GM21528 (cell line): Measurements from ENCODE around the gene CCDC186.

Experiments
- ATAC-seq: cut with Tn5 transposase; IDR thresholded peaks from one replicate; pipeline ENCODE4 v1.9.1; 2021; ENCODE audit warnings: mild to moderate bottlenecking, moderate library complexity; ENCODE audit not compliant: unreplicated experiment, low FRiP score

The CCDC186 gene

DNA sequence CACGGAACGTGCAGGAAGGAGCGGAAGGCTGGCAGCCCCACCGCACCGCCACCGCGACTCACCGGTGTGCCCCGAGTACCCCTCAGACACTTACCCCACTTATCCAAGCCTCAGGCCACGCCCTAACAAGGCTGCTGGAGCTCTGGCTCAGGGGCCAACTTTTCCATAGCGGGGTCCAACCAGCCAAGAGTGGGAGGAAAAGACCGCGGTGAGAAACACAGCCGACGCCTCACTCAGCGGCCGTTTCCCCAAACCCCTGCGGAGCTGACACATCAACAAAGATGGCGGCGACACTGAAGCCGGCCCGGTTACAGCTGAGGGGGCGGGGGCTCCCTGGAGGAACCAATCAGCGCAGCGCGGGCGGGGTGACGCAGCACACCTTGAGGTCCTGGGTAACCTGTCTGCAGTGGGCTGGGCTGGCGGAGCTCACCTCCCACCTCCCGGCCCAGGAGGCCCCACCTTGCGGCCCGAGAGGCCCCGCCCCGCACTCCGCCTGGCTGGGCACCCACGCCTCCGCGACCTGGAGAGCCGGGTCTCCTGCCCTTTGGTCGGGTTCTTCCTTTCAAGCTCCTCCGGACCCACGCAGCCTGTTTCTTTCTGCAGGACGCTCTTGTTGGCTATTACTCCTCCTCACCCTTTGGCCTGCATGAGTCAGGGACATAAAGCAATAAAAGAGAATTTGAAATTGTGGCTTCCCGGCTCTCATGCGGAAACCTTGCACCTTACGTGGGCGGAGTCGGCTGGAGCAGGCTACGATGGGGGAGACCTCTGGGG, at the start of gene CCDC186:
TSS of gene CCDC186 (minus strand) at position 283 of the 774 bp plus-strand sequence. CDS start 10,935 bp downstream, outside the sequence.
- peak; percentile 99 for ATAC-seq

DNA sequence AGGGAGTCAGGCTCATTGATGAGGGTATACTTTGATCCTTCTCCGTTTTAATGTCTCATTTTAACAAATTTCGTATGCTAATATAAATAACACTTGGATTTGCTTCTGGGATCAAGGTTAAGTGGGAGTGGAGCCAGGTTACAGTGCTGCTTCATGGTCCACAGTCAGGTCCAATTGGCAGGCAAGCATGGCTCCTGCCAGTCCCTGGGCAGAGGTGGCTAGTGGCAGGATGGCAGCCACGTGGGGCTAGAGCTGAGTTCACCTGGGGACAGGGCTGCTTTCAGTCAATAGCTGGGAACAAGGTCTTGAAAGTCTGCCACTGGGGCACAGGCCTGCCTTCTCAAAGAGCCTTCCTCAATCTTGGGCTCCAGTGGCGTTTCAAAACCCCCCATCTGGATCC, 49.1 kb upstream of the CCDC186 start:
- no peak for ATAC-seq

DNA sequence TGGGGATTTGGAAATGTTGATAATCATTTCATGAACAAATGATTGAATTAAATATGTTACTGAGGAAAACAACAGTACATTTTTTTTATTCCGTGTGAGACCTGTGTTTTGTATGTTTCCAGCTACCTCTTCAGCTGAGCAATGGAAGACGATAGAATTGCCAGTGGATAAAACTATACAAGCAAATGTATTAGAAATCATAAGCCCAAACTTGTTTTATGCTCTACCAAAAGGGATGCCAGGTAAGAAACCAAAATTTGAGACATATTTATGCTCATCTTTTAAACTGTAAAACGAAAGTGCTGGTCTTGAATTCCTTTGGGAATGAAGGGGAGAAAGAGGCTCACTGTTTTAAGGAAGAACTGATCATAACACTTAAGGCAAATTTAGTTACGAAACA, 47.2 kb upstream of the CCDC186 start:
- no peak for ATAC-seq

DNA sequence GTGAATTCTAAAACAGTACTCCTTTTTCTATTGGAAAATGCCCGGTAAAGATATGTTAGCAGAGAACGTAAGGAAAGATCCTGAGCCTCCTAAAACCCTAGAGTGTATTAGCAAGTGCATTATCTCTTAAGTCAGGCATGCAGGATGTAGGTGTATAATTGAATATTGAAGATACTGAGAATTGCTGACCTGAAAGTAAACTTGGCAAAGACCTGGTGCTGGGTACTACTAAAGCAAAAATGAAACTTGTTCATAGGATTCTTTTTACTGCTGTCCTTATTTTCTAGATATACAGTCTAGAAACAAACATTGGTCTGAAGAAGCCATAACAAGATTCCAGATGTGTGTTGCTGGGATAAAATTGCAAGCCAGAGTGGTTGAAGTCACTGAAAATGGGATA, 46.3 kb upstream of the CCDC186 start:
- no peak for ATAC-seq

DNA sequence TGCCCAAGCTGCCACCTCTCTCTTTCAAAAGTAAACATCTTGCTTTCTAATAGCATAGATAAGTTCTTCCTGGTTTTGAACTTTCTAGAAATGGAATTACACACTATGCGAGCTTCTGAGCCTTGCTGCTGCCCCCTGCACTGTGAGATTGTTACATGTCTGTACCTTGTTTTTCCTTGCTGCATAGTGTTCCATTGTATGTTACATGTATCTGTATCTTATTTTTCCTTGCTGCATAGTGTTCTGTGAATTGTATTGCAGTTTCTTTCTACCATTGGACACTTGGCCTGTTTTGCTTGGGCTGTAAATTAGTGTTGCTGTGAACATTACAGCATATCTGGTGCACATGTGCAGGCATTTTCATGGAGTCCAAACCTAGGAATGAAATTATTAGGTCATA, 41.0 kb upstream of the CCDC186 start:
- no peak for ATAC-seq

DNA sequence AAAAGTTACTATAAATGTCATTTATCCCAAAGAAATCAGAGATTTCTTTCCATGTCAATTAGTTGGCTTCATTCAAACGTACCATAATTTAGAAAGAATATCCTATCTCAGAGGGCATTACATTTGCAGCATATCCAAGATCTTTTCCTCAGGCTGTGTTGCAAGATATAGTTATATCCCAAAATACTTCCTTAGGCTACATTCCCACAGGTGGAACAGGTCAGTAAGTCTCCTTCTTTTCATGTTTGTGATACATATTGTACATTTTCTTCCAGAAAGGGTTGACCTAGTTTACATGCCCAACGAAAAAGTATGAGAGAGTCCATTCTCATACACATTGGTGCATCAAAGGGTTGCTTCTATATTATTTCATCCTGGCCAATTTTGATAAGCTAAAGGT, 38.1 kb upstream of the CCDC186 start:
- ATAC-seq: no peak

DNA sequence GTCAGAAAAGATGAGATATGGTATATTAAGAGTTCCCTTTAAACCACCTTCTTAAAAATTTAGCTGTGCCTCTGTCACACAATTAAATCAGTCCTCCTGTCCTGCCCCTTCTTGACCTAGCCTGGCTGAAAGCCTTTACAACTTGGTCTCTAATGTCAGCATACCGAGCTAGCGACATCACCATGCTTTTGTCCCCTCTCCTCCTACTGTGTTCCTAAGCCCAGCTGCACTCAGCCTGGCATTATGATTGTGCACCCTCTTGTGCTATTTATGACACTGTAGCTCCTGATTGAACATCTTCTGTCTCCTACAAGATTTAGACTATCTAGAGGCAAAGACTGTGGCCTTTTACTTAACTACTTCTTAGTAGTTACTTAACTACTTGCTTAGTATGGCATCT, 34.3 kb upstream of the CCDC186 start:
- ATAC-seq: no peak

DNA sequence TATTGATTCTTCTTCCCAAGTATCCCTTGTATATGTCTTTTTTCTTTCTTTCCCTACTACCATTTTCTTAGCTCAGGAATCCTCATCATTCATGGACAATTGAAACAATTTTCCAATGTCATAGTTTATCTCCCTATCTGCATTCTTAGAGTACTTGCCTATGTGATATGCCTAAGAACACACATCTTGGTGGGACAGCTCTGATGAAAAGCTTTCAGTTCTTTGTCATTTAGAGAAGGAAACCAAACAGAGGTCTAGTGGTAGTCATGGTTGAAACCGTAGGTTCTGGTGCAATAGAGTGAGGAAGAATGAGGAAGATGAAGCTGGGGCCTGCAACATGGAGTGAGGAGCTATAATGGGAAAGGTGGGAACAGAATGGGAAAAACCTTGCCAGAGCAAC, 33.3 kb upstream of the CCDC186 start:
- ATAC-seq: no peak

DNA sequence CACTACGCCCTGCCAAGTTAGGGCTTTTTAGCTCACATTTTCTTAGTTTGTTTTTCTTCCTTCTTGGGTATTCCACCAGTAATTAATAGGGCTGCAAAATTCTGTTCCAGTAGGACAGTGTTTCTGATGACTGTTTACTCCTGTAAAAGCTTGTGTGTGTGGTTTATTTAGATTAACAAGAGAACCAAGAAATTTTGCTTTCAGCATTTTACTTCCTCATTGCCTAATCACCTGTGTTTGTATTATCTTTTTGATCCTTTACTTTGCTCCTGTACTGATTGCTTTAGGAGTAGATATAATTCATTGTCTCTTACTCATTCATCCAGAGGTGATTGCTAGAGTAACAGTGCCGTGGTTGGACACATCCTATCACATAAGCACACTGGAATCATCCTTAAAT, 32.9 kb upstream of the CCDC186 start:
- no peak for ATAC-seq

DNA sequence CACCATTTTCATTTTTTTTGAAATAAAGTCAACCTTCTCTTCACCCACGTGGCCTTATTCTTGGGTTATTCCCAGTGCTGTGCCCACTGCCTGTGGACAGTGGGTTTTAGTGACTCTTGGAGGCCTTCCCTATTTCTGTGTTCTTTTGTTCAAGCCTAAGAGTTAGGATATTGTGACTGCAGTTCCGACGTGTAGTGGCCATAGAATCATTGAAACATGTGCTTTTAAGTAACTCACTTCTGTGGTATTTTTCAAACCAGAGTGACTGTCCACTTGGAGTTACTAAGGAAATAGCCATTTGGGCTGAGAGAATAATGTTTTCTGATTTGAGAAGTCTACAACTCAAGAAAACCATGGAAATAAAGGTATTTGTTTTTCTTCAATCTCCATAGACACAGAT, 28.8 kb upstream of the CCDC186 start:
- ATAC-seq: no peak

DNA sequence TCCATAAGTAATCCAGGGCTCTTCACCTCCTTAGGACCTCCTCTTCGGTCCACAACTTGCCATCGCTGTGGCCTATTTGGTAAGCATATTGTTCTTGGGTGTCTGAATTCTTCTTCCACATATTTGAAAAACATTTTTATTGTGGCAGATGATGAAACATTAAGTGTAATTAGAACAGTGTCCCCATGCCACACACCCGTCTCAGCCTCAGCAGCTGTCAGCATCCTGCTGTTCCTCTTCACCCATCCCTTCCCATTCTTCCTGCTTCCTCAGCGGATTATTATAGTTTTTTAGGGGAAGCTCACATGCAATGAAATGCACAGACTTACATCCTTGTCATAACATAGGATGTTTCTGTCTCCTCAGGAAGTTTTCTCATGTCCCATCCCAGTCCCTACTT, 25.2 kb upstream of the CCDC186 start:
- ATAC-seq: no peak

DNA sequence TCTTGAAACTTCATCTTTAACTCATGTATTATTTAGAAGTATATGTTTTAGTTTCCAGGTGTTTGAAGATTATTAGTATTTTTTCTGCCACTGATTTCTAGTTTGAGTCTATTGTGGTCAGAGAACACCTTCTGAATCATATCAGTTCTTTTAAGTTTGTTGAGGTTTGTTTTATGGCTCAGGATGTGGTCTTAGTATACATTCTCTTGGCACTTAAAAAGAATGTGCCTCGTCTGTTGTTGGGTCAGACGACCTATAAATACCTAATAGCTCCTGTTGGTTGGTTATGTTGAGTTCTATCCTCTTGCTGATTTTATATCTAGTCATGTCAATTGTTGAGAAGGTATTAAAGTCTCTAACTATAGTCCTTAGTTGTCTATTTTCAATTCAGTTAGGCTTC, 21.1 kb upstream of the CCDC186 start:
- ATAC-seq: peak; percentile 85

DNA sequence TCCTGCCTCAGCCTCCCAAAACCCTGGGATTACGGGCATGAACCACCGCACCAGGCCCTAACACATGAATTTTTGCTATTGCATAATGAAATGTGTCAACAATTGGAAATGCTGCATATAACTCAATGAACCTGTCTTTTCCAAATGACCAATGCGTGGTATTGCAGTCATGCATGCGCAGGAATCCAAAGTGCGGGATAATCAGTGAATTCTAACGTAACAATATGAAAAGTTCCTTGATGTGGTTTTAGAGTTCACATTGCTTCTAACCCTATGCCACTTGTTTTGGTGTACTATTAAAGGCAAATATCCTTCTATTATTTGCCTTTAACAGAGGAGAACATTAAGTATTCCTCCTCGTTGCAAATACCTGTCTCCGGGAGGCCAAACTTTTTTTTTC, 15.7 kb upstream of the CCDC186 start:
- no peak for ATAC-seq

DNA sequence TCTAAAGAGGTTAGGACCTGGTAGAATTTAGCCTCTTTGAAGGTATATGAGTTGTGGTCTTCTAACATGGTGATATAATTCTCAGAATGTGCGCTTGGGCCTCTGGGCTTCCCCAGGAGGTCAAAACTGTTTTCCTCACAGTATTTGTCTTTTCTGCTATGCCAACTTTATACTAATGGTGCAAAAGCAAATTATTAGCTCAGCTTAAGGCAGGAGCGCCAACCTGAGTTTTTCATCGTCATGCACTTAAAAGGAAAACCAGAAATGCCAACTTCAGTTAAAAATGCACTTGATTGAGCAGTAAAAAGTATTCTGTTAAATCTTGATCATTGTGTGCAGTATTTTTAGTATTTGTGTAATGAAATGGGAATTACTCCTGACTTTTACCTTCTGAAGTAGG, 14.9 kb upstream of the CCDC186 start:
- ATAC-seq: no peak

DNA sequence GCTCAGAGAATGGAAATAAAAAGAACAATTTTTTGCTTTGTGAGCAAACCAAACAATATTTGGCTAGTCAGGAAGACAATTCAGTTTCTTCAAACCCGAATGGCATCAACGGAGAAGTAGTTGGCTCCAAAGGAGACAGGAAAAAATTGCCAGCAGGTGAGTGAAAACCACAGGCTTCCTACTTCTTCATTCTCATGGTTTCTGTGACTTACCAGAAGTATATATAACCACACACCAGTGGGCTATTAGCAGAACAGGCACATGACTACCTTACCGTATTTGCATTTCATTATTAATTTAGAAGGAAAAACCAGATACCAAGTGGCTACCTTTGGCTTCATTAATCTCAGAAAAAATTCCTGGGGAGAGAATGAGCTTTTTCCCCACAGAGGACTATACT, 14.0 kb upstream of the CCDC186 start:
- no peak for ATAC-seq

DNA sequence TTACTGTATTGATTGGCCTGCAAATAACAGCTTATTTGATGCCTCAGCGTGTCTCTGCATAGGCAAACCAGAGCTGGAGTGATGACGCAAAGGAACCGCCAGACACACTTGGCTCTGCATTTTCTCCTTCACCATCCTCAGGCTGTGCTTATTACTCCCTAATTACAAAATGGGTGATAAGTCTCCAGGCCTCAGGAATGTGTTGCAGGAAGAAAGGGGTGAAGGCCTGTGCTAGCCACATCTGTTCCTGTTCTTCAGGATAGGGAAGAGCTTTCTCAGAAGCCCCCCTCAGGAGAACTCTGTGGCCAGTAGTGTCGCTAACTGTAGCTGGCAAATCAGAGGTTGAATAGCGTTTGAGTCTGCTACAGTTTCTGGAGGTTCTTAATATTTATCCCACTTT, 10.3 kb upstream of the CCDC186 start:
- no peak for ATAC-seq

DNA sequence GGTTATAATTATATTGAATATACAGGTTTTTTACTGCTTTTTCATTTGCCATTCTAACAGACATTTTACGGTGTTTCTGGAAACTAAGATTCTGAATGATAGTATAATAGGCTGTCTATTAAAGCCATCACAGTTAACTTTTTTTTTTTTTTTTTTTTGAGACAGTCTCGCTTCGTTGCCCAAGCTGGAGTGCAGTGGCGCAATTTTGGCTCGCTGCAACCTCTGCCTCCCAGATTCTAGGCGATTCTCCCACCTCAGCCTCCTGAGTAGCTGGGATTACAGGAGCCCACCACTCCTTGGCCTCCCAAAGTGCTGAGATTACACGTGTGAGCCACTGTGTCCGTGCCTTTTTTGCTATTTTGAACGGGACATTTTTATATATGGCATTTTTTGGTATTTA, 9.6 kb upstream of the CCDC186 start:
- ATAC-seq: no peak

DNA sequence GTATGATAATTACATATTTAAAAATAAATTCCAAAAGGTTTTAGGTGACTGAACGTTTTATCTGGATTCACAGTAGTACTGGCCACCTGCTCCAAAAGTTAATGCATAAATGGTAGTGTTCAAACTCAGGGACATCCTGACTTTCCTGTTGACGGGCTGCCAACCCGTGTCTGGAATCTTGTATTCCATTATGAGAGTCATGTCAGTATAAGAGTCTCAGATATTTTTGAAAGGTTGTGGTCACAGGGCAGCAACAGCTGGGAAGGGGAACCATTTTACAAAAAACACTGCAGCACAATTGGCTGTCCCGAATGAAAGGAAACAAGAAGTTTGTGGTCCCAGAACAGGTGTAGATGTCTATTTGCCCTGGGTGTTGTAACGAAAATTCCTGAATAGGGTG, 8.0 kb upstream of the CCDC186 start:
- no peak for ATAC-seq

DNA sequence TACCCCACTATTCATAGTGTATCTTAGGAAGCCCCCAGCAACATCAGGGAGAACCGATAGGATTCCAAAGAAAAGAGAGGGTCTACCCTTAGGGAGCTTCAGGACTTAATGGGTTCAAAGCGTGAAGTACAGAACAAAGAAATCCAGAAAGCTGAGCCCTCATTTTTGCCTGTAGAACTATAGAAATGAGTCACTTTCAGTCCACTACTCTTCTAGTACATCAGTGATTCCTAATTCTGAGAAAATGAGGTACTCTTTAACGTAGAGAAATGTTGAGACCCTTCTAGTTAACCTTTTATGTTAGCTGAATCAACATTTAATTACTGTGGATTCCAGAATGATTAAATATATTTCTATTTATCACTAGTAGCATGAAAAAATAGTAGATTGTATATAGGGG, 6.9 kb upstream of the CCDC186 start:
- ATAC-seq: no peak

DNA sequence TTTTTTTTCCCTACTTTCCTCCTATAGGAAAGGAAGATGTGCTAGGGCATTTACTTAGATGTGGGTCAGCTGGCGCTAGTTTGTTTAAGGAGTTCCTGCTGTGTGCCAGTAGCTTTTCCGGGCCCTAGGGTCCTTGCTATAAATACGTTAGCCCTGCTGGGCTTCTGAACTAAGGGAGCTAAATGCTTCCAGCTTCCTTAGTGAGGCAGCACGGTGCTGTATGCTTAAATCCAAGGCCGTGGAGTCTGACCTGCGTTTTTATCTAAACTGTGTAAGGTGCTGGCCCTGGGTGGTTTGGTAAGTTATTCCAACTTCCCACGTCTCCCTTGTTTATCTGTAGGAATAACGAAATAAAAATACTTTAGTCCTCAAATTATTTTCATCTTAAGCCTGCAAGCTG, 5.7 kb upstream of the CCDC186 start:
- no peak for ATAC-seq

DNA sequence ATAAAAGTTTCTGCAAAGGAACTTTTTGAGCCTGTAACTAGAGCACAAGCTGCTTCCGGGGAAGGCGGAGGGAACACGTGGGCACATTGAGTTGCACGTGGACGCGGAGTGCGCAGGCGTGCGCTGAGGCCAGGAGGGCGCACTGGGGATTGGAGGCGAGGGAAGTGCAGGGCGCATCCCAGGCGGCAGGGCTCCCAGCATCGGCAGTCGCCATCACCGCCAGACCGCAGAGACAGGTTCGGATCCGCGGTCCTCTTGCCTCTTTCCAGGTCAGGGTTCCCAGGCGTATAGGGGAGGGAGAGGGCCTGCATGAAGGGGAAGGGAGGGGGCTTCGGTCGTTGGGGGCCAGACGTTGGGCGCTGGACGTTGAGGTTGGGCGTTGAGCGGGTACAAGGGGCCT, 5.1 kb upstream of the CCDC186 start, which contains the start of gene TDRD1:
TSS of gene TDRD1 (plus strand) at position 206 of the 400 bp plus-strand sequence. CDS start 8,479 bp downstream, outside the sequence.
- no peak for ATAC-seq

DNA sequence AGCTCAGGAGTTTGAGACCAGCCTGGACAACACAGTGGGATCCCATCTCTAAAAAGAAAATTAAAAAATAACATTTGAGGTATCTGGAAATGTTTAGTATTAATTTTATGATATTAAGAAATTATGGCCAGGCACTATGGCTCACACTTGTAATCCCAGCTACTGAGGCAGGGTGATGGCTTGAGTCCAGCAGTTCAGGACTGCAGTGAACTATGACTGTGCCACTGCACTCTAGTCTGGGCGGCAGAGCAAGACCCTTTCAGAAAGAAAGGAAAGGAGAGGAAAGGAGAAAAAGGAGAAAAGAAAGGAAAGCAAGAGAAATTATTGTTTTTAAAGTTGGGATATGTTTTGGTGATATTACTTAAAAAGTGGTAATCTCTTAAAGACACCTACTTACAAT, 2.5 kb upstream of the CCDC186 start:
- no peak for ATAC-seq

DNA sequence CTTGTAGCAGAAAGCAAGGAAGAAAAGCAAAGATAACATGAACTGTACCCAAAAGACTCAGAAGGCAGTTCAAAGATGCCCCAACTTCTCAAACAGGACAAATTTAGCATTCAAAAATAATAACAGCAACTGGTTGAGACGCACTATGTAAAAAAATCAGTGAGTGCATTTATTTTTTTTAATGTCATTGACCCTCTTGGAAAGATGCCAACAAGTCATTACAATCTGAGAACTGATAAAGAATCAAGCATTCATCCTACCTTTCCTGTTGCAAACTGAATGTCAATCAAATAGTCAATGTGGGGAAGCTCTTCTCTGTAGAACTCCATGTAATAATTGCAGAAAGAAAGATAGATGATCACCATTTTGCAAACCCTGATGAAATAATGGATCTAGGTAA, 1.7 kb upstream of the CCDC186 start:
- ATAC-seq: no peak
